ENCODE data around the gene CUEDC2. TPM values are rescaled to one million over a fixed set of nuclear protein-coding genes. Genes with fewer than 3 reads are reported as not detected.

CUEDC2 gene
- total RNA-seq, 2 experiments from 2014 or later = 73.5 to 78.2 TPM

Small RNAs within 50 kb of the gene (microRNA-seq; reads per million reads assigned to microRNA genes)
- gene MIR146B = 13,604 reads per million, percentile 95 among the genes with 10 or more reads in this experiment

Other genes with a start within 250 kb of the CUEDC2 start
- gene ELOVL3, start 206.3 kb downstream of the CUEDC2 start, total RNA-seq = not detected
- gene PITX3, start 191.1 kb downstream of the CUEDC2 start, total RNA-seq = not detected
- 10 to 100 TPM; 46.5 to 51.6 TPM for gene GBF1, start 187.0 kb downstream of the CUEDC2 start, total RNA-seq
- gene NFKB2, start 36.9 kb downstream of the CUEDC2 start, total RNA-seq = 100 to 1,000 TPM in 1 of 2 experiments, 10 to 100 TPM in 1; 78.1 to 199 TPM
- 1 to 10 TPM; 2.8 to 2.9 TPM for gene PSD, start 13.8 kb downstream of the CUEDC2 start, total RNA-seq
- 10 to 100 TPM; 13.5 to 15.2 TPM for gene FBXL15, start 11.7 kb downstream of the CUEDC2 start, total RNA-seq
- gene C10orf95, start 19.0 kb upstream of the CUEDC2 start, total RNA-seq = under 1 TPM in 1 of 2 experiments, not detected in 1; 0.35 TPM
- gene ACTR1A, start 70.1 kb upstream of the CUEDC2 start, total RNA-seq = 10 to 100 TPM; 72.2 to 86.7 TPM
- 10 to 100 TPM in 1 of 2 experiments, 1 to 10 TPM in 1; 9.8 to 12.9 TPM for gene SUFU, start 71.4 kb upstream of the CUEDC2 start, total RNA-seq
- gene TRIM8, start 211.9 kb upstream of the CUEDC2 start, total RNA-seq = 10 to 100 TPM; 58.7 to 86.9 TPM

All from activated CD8-positive, alpha-beta memory T cell treated with anti-CD3 and anti-CD28 coated beads, Interleukin-2, amount 10 ng/mL, durations not matched to agents 7 days and 5 days (primary cell).